Skeletal muscle cell (primary cell): ENCODE data around the gene PCDHGA6.
"Not testable (repeated sequence)": the region's sequence is repeated elsewhere in the genome, so short reads cannot be mapped to it uniquely, and the experiment has no call there.

Experiments
- DNase-seq: peaks from one replicate; pipeline ENCODE4 v3.0.0-alpha.2; 2010; ENCODE audit warnings: low read depth
- H3K4me3 ChIP-seq: 2 replicates; pipeline ENCODE4 v1.5.1; 2011; ENCODE audit warnings: low read depth, mild to moderate bottlenecking, control low read depth, low read length, moderate library complexity

Gene PCDHGA6

GRCh38 chr5:141389153-141390042, 15.7 kb downstream of the PCDHGA6 start:
- no peak overlapping the region for H3K4me3 ChIP-seq
- no peak for DNase-seq

- no peak for DNase-seq
- H3K4me3 ChIP-seq = no peak within 1 kb of the TSS
These were observed 18.9 kb downstream of the PCDHGA6 start, which contains the start of gene PCDHGA8 for GRCh38 chr5:141392429-141393198. Gene PCDHGA8 (plus strand): TSS chr5:141392633. CDS start chr5:141392814, 181 bp downstream.

- H3K4me3 ChIP-seq = no peak overlapping the region
- no peak for DNase-seq
These were observed 19.6 kb downstream of the PCDHGA6 start for GRCh38 chr5:141393267-141393666.

- H3K4me3 ChIP-seq, DNase-seq: not testable (repeated sequence)
These were observed 20.9 kb downstream of the PCDHGA6 start for GRCh38 chr5:141394401-141395187.

GRCh38 chr5:141397756-141398551, 24.3 kb downstream of the PCDHGA6 start, which contains the start of gene PCDHGB5:
Gene PCDHGB5 (plus strand): TSS chr5:141397947. CDS start chr5:141398128, 181 bp downstream.
- H3K4me3 ChIP-seq = peak within 1 kb of the TSS; percentile 41
- DNase-seq = peak; percentile 13

- peak overlapping the region; percentile 21 for H3K4me3 ChIP-seq
- no peak for DNase-seq
These were observed 24.9 kb downstream of the PCDHGA6 start for GRCh38 chr5:141398608-141399007.

GRCh38 chr5:141399555-141400258, 26.0 kb downstream of the PCDHGA6 start:
- no peak overlapping the region for H3K4me3 ChIP-seq
- DNase-seq = no peak

- peak within 1 kb of the TSS; percentile 35 for H3K4me3 ChIP-seq
- no peak for DNase-seq
These were observed 29.0 kb downstream of the PCDHGA6 start, which contains the start of gene PCDHGA9 for GRCh38 chr5:141402553-141403243. Gene PCDHGA9 (plus strand): TSS chr5:141402778. CDS start chr5:141402953, 175 bp downstream.

GRCh38 chr5:141403387-141403786, 29.7 kb downstream of the PCDHGA6 start:
- DNase-seq = no peak
- peak overlapping the region; percentile 35 for H3K4me3 ChIP-seq

GRCh38 chr5:141407790-141408505, 34.3 kb downstream of the PCDHGA6 start, which contains the start of gene PCDHGB6:
Gene PCDHGB6 (plus strand): TSS chr5:141408021. CDS start chr5:141408203, 182 bp downstream.
- DNase-seq = not testable (repeated sequence)
- H3K4me3 ChIP-seq = peak within 1 kb of the TSS; percentile 34

- H3K4me3 ChIP-seq = no peak overlapping the region
- DNase-seq = no peak
These were observed 36.1 kb downstream of the PCDHGA6 start for GRCh38 chr5:141409598-141410306.

- DNase-seq = no peak
- H3K4me3 ChIP-seq = no peak overlapping the region
These were observed 37.9 kb downstream of the PCDHGA6 start for GRCh38 chr5:141411575-141411974.

GRCh38 chr5:141412854-141413539, 39.3 kb downstream of the PCDHGA6 start, which contains the start of gene PCDHGA10:
Gene PCDHGA10 (plus strand): TSS chr5:141412987. CDS start chr5:141413176, 189 bp downstream.
- no peak for DNase-seq
- peak within 1 kb of the TSS; percentile 46 for H3K4me3 ChIP-seq

GRCh38 chr5:141413540-141414069, 39.9 kb downstream of the PCDHGA6 start:
- DNase-seq = no peak
- H3K4me3 ChIP-seq = peak overlapping the region; percentile 46
